ENCODE results near the gene PIP4K2B.

GRCh38 chr17:38768417-38768816 lies 30.9 kb downstream of the PIP4K2B start:
- TF ChIP-seq EZH2 (IDR thresholded peaks at IDR 0.05; ENCODE audit: borderline replicate concordance, low read length) (no peak), CTCF (conservative IDR thresholded peaks at IDR 0.05 in 1 of 2, IDR thresholded peaks at IDR 0.05 in 1 of 2; ENCODE audit: extremely low read depth in 1 of 2, insufficient read depth in 1 of 2, low read depth in 1 of 2, low read length in 2 of 2) (no peak)

Measured in mammary epithelial cell (primary cell).